ENCODE results near the gene ZSCAN5A. TPM values are rescaled to one million over a fixed set of nuclear protein-coding genes. Genes with fewer than 3 reads are reported as not detected.
A peak's percentile ranks its signal among the peaks of the same experiment; 100 is the strongest.

Gene ZSCAN5A
- total and polyA plus RNA-seq, 10 of the 15 experiments (the other 5 are each of a cell fraction or from before 2014, with no cell fraction given) = 5.5 to 12.0 (median 8.7) TPM

DNA sequence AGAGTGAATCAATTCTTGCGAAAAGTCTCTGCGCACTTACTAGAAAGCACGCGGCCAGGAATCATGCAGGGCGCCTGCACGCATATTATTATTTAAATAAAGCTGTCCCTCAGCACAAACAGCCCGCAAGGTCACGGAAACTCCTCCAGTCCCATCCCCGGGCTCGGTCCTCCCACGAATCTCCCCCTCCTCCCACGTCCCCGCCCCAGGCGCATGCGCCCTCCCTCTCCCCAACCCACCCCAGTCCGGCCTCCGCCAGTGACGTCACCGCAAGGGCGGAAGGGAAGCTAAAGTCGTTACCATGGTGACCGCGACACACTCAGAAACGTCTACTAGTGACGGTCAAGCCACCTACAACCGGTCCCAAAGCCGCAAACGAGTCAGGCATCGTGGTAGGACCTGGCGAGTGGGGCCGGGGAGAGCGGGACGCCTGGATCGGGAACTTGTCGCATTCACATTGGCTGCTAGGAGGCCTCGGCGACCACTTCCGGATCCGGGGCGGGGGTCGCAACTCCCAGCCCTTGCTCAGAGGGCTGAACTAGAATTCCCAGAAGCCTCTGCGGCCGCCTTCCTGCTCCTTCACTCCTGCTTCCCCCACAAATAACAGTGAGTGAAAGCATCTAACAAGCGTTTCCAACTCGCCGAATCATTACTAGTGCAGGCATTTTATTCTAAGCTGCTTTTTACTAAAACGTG, at the start of gene ZSCAN5A (continued):
- TF ChIP-seq, protein P1, sequence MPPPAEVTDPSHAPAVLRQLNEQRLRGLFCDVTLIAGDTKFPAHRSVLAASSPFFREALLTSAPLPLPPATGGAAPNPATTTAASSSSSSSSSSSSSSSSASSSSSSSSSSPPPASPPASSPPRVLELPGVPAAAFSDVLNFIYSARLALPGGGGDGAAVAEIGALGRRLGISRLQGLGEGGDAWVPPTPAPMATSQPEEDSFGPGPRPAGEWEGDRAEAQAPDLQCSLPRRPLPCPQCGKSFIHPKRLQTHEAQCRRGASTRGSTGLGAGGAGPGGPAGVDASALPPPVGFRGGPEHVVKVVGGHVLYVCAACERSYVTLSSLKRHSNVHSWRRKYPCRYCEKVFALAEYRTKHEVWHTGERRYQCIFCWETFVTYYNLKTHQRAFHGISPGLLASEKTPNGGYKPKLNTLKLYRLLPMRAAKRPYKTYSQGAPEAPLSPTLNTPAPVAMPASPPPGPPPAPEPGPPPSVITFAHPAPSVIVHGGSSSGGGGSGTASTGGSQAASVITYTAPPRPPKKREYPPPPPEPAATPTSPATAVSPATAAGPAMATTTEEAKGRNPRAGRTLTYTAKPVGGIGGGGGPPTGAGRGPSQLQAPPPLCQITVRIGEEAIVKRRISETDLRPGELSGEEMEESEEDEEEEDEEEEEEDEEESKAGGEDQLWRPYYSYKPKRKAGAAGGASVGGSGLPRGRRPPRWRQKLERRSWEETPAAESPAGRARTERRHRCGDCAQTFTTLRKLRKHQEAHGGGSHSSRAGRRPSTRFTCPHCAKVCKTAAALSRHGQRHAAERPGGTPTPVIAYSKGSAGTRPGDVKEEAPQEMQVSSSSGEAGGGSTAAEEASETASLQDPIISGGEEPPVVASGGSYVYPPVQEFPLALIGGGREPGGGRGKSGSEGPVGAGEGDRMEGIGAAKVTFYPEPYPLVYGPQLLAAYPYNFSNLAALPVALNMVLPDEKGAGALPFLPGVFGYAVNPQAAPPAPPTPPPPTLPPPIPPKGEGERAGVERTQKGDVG (CRISPR knock-in tag; IDR thresholded peaks at IDR 0.05) = no peak
- TF ChIP-seq RBBP5 (conservative IDR thresholded peaks at IDR 0.05) = no peak
- TF ChIP-seq CEBPB (IDR thresholded peaks at IDR 0.05; ENCODE audit: borderline replicate concordance in 1 of 2, low read depth in 2 of 2, low read length in 2 of 2) = no peak
- 0 out of 2 replicates have a peak, but pooled peaks have one; percentile 22 for TF ChIP-seq HSF1 (IDR thresholded peaks at IDR 0.05; ENCODE audit: low read depth, low read length)
- no peak for TF ChIP-seq MYB (IDR thresholded peaks at IDR 0.05; ENCODE audit: borderline replicate concordance, low read depth, low read length)
- no peak for TF ChIP-seq EP300 (IDR thresholded peaks at IDR 0.05; ENCODE audit: borderline replicate concordance in 1 of 2, control insufficient read depth in 1 of 2, low read depth in 2 of 2, low read length in 2 of 2)
- no peak for TF ChIP-seq ZNF592 (IDR thresholded peaks at IDR 0.05)
- peak in 1 of 2 experiments; percentile 13; a peak in 2 of 4 replicates for TF ChIP-seq IKZF2 (IDR thresholded peaks at IDR 0.05)
- peak; percentile 54 for TF ChIP-seq MEF2B (IDR thresholded peaks at IDR 0.05; ENCODE audit: partially characterized antibody, poor library complexity, severe bottlenecking)
- TF ChIP-seq EED (IDR thresholded peaks at IDR 0.05; ENCODE audit: low read depth) = peak; percentile 27; the same call in 1 of the 2 replicates
- TF ChIP-seq NRF1 (conservative IDR thresholded peaks at IDR 0.05; ENCODE audit: low read depth, low read length) = peak; percentile 46; the same call in 1 of the 2 replicates
- TF ChIP-seq, protein P2, sequence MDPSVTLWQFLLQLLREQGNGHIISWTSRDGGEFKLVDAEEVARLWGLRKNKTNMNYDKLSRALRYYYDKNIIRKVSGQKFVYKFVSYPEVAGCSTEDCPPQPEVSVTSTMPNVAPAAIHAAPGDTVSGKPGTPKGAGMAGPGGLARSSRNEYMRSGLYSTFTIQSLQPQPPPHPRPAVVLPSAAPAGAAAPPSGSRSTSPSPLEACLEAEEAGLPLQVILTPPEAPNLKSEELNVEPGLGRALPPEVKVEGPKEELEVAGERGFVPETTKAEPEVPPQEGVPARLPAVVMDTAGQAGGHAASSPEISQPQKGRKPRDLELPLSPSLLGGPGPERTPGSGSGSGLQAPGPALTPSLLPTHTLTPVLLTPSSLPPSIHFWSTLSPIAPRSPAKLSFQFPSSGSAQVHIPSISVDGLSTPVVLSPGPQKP (IDR thresholded peaks at IDR 0.05; ENCODE audit: low read depth, low read length) = peak; percentile 95
- peak; percentile 95 for TF ChIP-seq CBFB (IDR thresholded peaks at IDR 0.05; ENCODE audit: low read depth)
- no peak for TF ChIP-seq SUZ12 (IDR thresholded peaks at IDR 0.05; ENCODE audit: unreplicated experiment)
- no peak for TF ChIP-seq IRF3 (IDR thresholded peaks at IDR 0.05)
- TF ChIP-seq RUNX3 (IDR thresholded peaks at IDR 0.05; ENCODE audit: low read length) = peak; percentile 81
- TF ChIP-seq POLR2AphosphoS2 (IDR thresholded peaks at IDR 0.05; ENCODE audit: low read depth, low read length) = peak; percentile 73; the same call in 1 of the 2 replicates
- TF ChIP-seq HDAC2 (IDR thresholded peaks at IDR 0.05) = no peak

Data from GM12878 (cell line).